Trophoblast cell (in vitro differentiated cells and primary cell): ENCODE measurements around the gene PRICKLE3.

Source experiments
- DNase-seq, 2 donors: peaks; one replicate each; pipeline ENCODE4 v3.0.0-alpha.2; 2016
- H2AFZ ChIP-seq: 2 replicates; pipeline ENCODE4 v1.6.1; 2013; ENCODE audit warnings: low read length, moderate library complexity, mild to moderate bottlenecking; ENCODE audit not compliant: insufficient read depth, poor library complexity
- H2AK5ac ChIP-seq: 2 replicates; pipeline ENCODE4 v1.6.1; 2013; ENCODE audit warnings: mild to moderate bottlenecking, low read length
- H2BK120ac ChIP-seq: 2 replicates; pipeline ENCODE4 v1.6.1; 2013; ENCODE audit warnings: low read length, mild to moderate bottlenecking, moderate library complexity; ENCODE audit not compliant: insufficient read depth, poor library complexity
- H2BK12ac ChIP-seq: 2 replicates; pipeline ENCODE4 v1.6.1; 2013; ENCODE audit warnings: mild to moderate bottlenecking, low read length, moderate library complexity
- H2BK5ac ChIP-seq: 2 replicates; pipeline ENCODE4 v1.6.1; 2013; ENCODE audit warnings: low read length, low read depth, moderate library complexity, mild to moderate bottlenecking; ENCODE audit not compliant: poor library complexity
- H3K14ac ChIP-seq: 2 replicates; pipeline ENCODE4 v1.6.1; 2013; ENCODE audit warnings: mild to moderate bottlenecking, low read length
- H3K18ac ChIP-seq: 2 replicates; pipeline ENCODE4 v1.6.1; 2013; ENCODE audit warnings: mild to moderate bottlenecking, low read length
- H3K23ac ChIP-seq: 2 replicates; pipeline ENCODE4 v1.6.1; 2013; ENCODE audit warnings: low read length
- H3K27ac ChIP-seq: 2 replicates; pipeline ENCODE4 v1.5.1; 2013; ENCODE audit warnings: low read depth, mild to moderate bottlenecking, inconsistent platforms, low read length, moderate library complexity
- H3K27me3 ChIP-seq: 2 replicates; pipeline ENCODE4 v1.6.1; 2013; ENCODE audit warnings: inconsistent platforms, mild to moderate bottlenecking, low read length, moderate library complexity; ENCODE audit not compliant: insufficient read depth
- H3K36me3 ChIP-seq, 2 experiments: 1 replicate in 1 of 2; 2 replicates in 1 of 2; pipeline ENCODE4 v1.6.1; 2013; ENCODE audit warnings: low read length in 2 of 2, mild to moderate bottlenecking in 2 of 2, moderate library complexity in 1 of 2; ENCODE audit not compliant: insufficient read depth in 2 of 2, control insufficient read depth in 1 of 2
- H3K4ac ChIP-seq: 2 replicates; pipeline ENCODE4 v1.6.1; 2013; ENCODE audit warnings: low read depth, mild to moderate bottlenecking, low read length, moderate library complexity
- H3K4me1 ChIP-seq, 2 experiments: 1 replicate in 1 of 2; 2 replicates in 1 of 2; pipeline ENCODE4 v1.6.1; 2013; ENCODE audit warnings: low read length in 2 of 2, mild to moderate bottlenecking in 2 of 2, moderate library complexity in 1 of 2; ENCODE audit not compliant: insufficient read depth in 2 of 2, control insufficient read depth in 1 of 2
- H3K4me2 ChIP-seq: 2 replicates; pipeline ENCODE4 v1.6.1; 2013; ENCODE audit warnings: inconsistent platforms, mild to moderate bottlenecking, low read length, moderate library complexity
- H3K4me3 ChIP-seq: 2 replicates; pipeline ENCODE4 v1.5.1; 2013; ENCODE audit warnings: mild to moderate bottlenecking, low read depth, low read length, inconsistent platforms
- H3K79me1 ChIP-seq: one replicate; pipeline ENCODE4 v1.6.1; 2013; ENCODE audit warnings: low read length
- H3K79me2 ChIP-seq: 2 replicates; pipeline ENCODE4 v1.6.1; 2013; ENCODE audit warnings: low read length, mild to moderate bottlenecking; ENCODE audit not compliant: control insufficient read depth, insufficient read depth, poor library complexity
- H3K9ac ChIP-seq: 2 replicates; pipeline ENCODE4 v1.6.1; 2013; ENCODE audit warnings: mild to moderate bottlenecking, low read length
- H3K9me3 ChIP-seq: 2 replicates; pipeline ENCODE4 v1.6.1; 2013; ENCODE audit warnings: low read depth, mild to moderate bottlenecking, control low read depth, inconsistent platforms, low read length; ENCODE audit not compliant: insufficient read depth
- H4K12ac ChIP-seq: 2 replicates; pipeline ENCODE4 v1.6.1; 2013; ENCODE audit warnings: low read depth, mild to moderate bottlenecking, low read length, moderate library complexity
- H4K8ac ChIP-seq: 2 replicates; pipeline ENCODE4 v1.6.1; 2013; ENCODE audit warnings: low read depth, mild to moderate bottlenecking, low read length, moderate library complexity
- H4K91ac ChIP-seq: one replicate; pipeline ENCODE4 v1.6.1; 2013; ENCODE audit warnings: low read depth, mild to moderate bottlenecking, low read length, moderate library complexity
- WGBS: extraction: QIAGEN DNeasy Blood & Tissue Kit; methylation state at CpG from one replicate; pipeline ENCODE4 v1.1.7; 2013; ENCODE audit warnings: missing lambda C conversion rate; ENCODE audit not compliant: insufficient read length, insufficient coverage; ENCODE audit errors: extremely low coverage; 5-methylcytosine and 5-hydroxymethylcytosine counted together

The PRICKLE3 gene

GRCh38 chrX:49206543-49206942 lies 20.4 kb upstream of the PRICKLE3 start:
- Histone ChIP-seq H3K23ac (no peak overlapping the region), H3K4me2 (no peak overlapping the region), H4K8ac (no peak overlapping the region)

GRCh38 chrX:49205443-49205842 lies 19.3 kb upstream of the PRICKLE3 start:
- no peaks in the 10 kb centered on the region for H3K27me3 ChIP-seq
- no peak for DNase-seq
- H4K91ac ChIP-seq: no peak overlapping the region
- H3K79me2 ChIP-seq: no peaks in the 10 kb centered on the region
- H3K4me2 ChIP-seq: no peak overlapping the region
- H4K8ac ChIP-seq: no peak overlapping the region
- no peaks in the 10 kb centered on the region for H3K79me1 ChIP-seq
- no peak overlapping the region for H3K4me3 ChIP-seq
- no peak overlapping the region for H2AFZ ChIP-seq
- no peak overlapping the region for H2BK5ac ChIP-seq
- H2AK5ac ChIP-seq: no peak overlapping the region
- no peaks in the 10 kb centered on the region for H3K9me3 ChIP-seq
- H3K9ac ChIP-seq: no peak overlapping the region
- H3K27ac ChIP-seq: no peak overlapping the region
- no peaks in the 10 kb centered on the region for H3K36me3 ChIP-seq
- no peak overlapping the region for H3K18ac ChIP-seq
- H3K14ac ChIP-seq: no peak overlapping the region
- H2BK120ac ChIP-seq: no peak overlapping the region
- no peak overlapping the region for H3K23ac ChIP-seq
- H4K12ac ChIP-seq: peak overlapping the region; percentile 54
- peaks cover 0 to under 1% of the 10 kb centered on the region in 2 experiments for H3K4me1 ChIP-seq
- no peak overlapping the region for H2BK12ac ChIP-seq
- H3K4ac ChIP-seq: no peak overlapping the region
- no CpG with 5 or more reads among the region's 13 CpGs for WGBS

More at GRCh38 chrX:49206543-49206942, 20.4 kb upstream of the PRICKLE3 start:
- Histone ChIP-seq H2BK12ac (no peak overlapping the region), H3K18ac (no peak overlapping the region), H4K12ac (no peak overlapping the region), H3K27me3 (no peaks in the 10 kb centered on the region), H3K4me3 (no peak overlapping the region), H3K36me3 (no peaks in the 10 kb centered on the region), H3K4me1 (no peaks in the 10 kb centered on the region), H3K79me1 (no peaks in the 10 kb centered on the region), H2AFZ (no peak overlapping the region), H3K14ac (no peak overlapping the region), H4K91ac (no peak overlapping the region), H3K79me2 (no peaks in the 10 kb centered on the region), H2BK5ac (no peak overlapping the region), H2AK5ac (no peak overlapping the region), H3K9ac (no peak overlapping the region), H2BK120ac (no peak overlapping the region), H3K9me3 (no peaks in the 10 kb centered on the region), H3K4ac (no peak overlapping the region), H3K27ac (no peak overlapping the region)
- DNase-seq: no peak
- WGBS: no CpG with 5 or more reads among the region's 8 CpGs

GRCh38 chrX:49204709-49205108 lies 18.5 kb upstream of the PRICKLE3 start:
- no peak overlapping the region for H4K12ac ChIP-seq
- DNase-seq: no peak
- no CpG with 5 or more reads among the region's 4 CpGs for WGBS
- H3K4me3 ChIP-seq: no peak overlapping the region
- no peak overlapping the region for H2BK5ac ChIP-seq
- no peak overlapping the region for H4K91ac ChIP-seq
- no peak overlapping the region for H3K4me2 ChIP-seq
- H3K4ac ChIP-seq: no peak overlapping the region
- no peak overlapping the region for H2BK12ac ChIP-seq
- H3K9ac ChIP-seq: no peak overlapping the region
- H4K8ac ChIP-seq: no peak overlapping the region
- H3K79me1 ChIP-seq: no peaks in the 10 kb centered on the region
- H3K23ac ChIP-seq: no peak overlapping the region
- no peaks in the 10 kb centered on the region for H3K9me3 ChIP-seq
- no peak overlapping the region for H2AFZ ChIP-seq
- H3K79me2 ChIP-seq: no peaks in the 10 kb centered on the region
- H3K36me3 ChIP-seq: no peaks in the 10 kb centered on the region
- no peak overlapping the region for H3K18ac ChIP-seq
- H2AK5ac ChIP-seq: no peak overlapping the region
- H3K27me3 ChIP-seq: no peaks in the 10 kb centered on the region
- no peak overlapping the region for H3K14ac ChIP-seq
- no peak overlapping the region for H3K27ac ChIP-seq
- H3K4me1 ChIP-seq: peaks cover 0 to 2% of the 10 kb centered on the region in 2 experiments
- no peak overlapping the region for H2BK120ac ChIP-seq

DNA sequence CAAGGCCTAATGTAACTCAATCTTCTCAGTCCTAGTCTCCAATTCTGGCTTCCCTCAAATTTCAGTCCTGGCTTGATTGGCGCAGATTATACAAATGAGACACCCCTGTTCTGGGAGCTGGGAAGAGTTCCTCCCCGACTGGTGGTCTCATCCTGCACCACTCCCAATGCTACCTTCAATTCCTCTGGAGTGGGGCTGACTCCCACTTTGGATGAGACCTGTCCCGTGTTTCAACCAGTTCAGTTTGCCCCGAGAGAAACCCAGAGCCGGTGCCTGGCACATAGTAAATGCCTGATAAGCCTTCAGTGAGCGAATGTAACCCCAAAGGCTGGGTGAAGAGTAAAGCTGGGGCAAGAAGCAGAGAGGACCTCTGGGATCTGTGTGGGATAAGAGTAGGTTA lies 17.8 kb upstream of the PRICKLE3 start:
- Histone ChIP-seq H3K14ac (no peak overlapping the region), H4K8ac (no peak overlapping the region), H2BK12ac (no peak overlapping the region), H3K79me2 (no peaks in the 10 kb centered on the region), H2BK5ac (no peak overlapping the region), H3K9ac (no peak overlapping the region), H3K79me1 (no peaks in the 10 kb centered on the region), H4K12ac (no peak overlapping the region), H3K36me3 (no peaks in the 10 kb centered on the region), H3K18ac (no peak overlapping the region), H4K91ac (no peak overlapping the region), H3K23ac (no peak overlapping the region), H2AFZ (no peak overlapping the region), H3K4me3 (no peak overlapping the region), H3K9me3 (no peaks in the 10 kb centered on the region), H3K27me3 (no peaks in the 10 kb centered on the region), H3K27ac (no peak overlapping the region), H2BK120ac (no peak overlapping the region), H3K4ac (no peak overlapping the region), H3K4me1 (peaks cover 0 to 2% of the 10 kb centered on the region in 2 experiments), H3K4me2 (no peak overlapping the region), H2AK5ac (no peak overlapping the region)
- no peak for DNase-seq
- no CpG with 5 or more reads among the region's 6 CpGs for WGBS
